Breast epithelium (tissue), 4 donors: ENCODE measurements around the gene CRYBA1. TPM values are rescaled to one million over a fixed set of nuclear protein-coding genes. Genes with fewer than 3 reads are reported as not detected.

ENCODE experiments used
- DNase-seq, 2 donors: peaks; one replicate each; pipeline ENCODE4 v3.0.0-alpha.2; 2019; ENCODE audit warnings: low spot score in 2 of 2
- H3K27ac ChIP-seq, 2 donors: fragments of 200-600 bp; sonication (generic) in 1 of 2; one replicate each; pipeline ENCODE4 v1.5.1; 2016 to 2019; ENCODE audit warnings: mild to moderate bottlenecking in 1 of 2
- H3K27me3 ChIP-seq, 2 donors: fragments of 200-600 bp; sonication (generic) in 1 of 2; one replicate each; pipeline versions ENCODE4 v1.5.1 to v1.6.0; 2017 to 2019; ENCODE audit warnings: control low read depth in 1 of 2, mild to moderate bottlenecking in 1 of 2
- H3K36me3 ChIP-seq: fragments of 200-600 bp; one replicate; pipeline ENCODE4 v1.5.1; 2019
- H3K4me1 ChIP-seq, 2 donors: fragments of 200-600 bp; sonication (generic); one replicate each; pipeline ENCODE4 v1.5.1; 2016 to 2019; ENCODE audit warnings: control low read depth in 1 of 2
- H3K4me3 ChIP-seq, 3 donors: fragments of 200-600 bp; sonication (generic); 1 replicate in 2 of 3; 2 replicates in 1 of 3; pipeline ENCODE4 v1.5.1; 2016 to 2019; ENCODE audit warnings: mild to moderate bottlenecking in 3 of 3, moderate library complexity in 2 of 3
- H3K9me3 ChIP-seq, 2 donors: fragments of 200-600 bp; sonication (generic) in 1 of 2; one replicate each; pipeline ENCODE4 v1.5.1; 2016 to 2019; ENCODE audit warnings: control low read depth in 1 of 2
- CTCF ChIP-seq, 3 donors: fragments of 450-650 bp; IDR thresholded peaks; one replicate each; pipeline ENCODE4 v1.5.1; 2016 to 2017; ENCODE audit warnings: antibody characterized with exemption in 3 of 3, mild to moderate bottlenecking in 3 of 3, moderate library complexity in 3 of 3
- POLR2A ChIP-seq: fragments of 450-650 bp; IDR thresholded peaks from one replicate; pipeline ENCODE4 v1.6.1; 2016; ENCODE audit warnings: antibody characterized with exemption, mild to moderate bottlenecking, moderate library complexity
- POLR2AphosphoS5 ChIP-seq, 3 donors: sonication (generic); formaldehyde crosslinking; IDR thresholded peaks; one replicate each; pipeline ENCODE4 v1.6.1; 2017; ENCODE audit warnings: antibody characterized with exemption in 3 of 3
- intact Hi-C: fragments of 100-400 bp; cut with DNase I; formaldehyde crosslinking; loops from one replicate; pipeline ENCODE4 v1.15.1; 2023; ENCODE audit warnings: low total_unique reads
- total RNA-seq, 3 donors: library from RNA; depleted of rRNA; stranded (reverse); fragments of >200 nt; gene quantifications; one replicate each; pipeline ENCODE4 v1.1.0, GENCODE V29; 2016

Gene CRYBA1
- total RNA-seq, 3 donors from 2014 or later = not detected

GRCh38 chr17:29291163-29291752 lies 44.6 kb downstream of the CRYBA1 start:
- H3K9me3 ChIP-seq = no peaks in the 10 kb centered on the region
- H3K27ac ChIP-seq = peak overlapping the region; percentile 94 to 99
- no peaks in the 10 kb centered on the region for H3K27me3 ChIP-seq
- H3K36me3 ChIP-seq = no peaks in the 10 kb centered on the region
- peaks cover 4 to 32% of the 10 kb centered on the region in 2 donors for H3K4me1 ChIP-seq
- TF ChIP-seq POLR2A = no peak
- no peak for TF ChIP-seq POLR2AphosphoS5 (IDR thresholded peaks at IDR 0.05)
- TF ChIP-seq CTCF (IDR thresholded peaks at IDR 0.05) = peak; percentile 67 to 76 (median 70)
- peak overlapping the region; percentile 75 to 97 (median 95) for H3K4me3 ChIP-seq
- intact Hi-C loops = no loop called here
- DNase-seq = no peak

DNA sequence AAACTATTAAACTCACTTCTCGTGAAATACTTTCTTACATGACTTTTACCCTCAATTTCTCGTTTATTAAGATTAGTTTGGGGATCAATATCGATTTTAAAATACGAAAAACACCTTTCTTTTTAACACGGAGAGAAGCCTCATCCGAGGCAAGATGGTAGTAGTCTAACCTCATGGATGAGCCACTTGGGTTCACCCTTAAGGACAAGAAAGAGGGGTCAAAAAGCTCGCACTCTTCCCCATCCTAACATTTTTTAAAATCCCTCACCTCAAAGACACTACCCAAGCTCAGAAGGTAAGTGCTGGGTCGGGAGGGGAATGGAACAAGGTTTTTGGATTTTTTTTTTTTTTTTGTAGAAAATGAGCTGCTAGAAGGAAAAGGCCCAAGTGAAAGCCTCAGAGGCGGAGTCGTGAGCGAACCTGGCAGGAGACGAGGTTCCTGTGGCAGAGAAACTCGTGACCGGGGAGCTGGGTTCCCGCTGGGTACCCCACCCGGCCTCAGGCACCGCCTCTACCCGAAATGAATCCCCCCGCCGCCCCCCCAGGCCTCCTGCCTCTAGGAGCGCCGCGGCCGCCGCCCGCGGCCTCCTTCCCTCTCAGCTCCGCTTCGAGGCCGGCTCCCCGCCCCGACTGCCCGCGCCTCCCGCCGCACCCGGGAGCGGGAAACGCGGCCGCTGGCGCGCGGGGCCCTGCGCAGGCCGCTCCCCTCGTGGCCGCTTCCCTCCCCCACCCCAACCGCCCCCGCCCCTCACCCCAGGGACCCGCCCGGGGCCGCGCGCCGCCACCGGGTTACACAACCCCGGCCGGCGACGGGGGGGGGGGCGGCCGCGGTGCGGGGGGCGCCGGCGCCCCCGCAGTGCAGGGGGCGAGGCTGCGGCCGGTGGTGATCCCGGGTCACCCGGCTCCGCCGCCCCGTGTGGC lies 45.7 kb downstream of the CRYBA1 start:
- Histone ChIP-seq H3K27ac (peak overlapping the region; percentile 94 to 99), H3K9me3 (no peaks in the 10 kb centered on the region), H3K27me3 (no peaks in the 10 kb centered on the region), H3K4me3 (peak overlapping the region; percentile 75 to 97 (median 95)), H3K4me1 (peaks cover 4 to 32% of the 10 kb centered on the region in 2 donors), H3K36me3 (no peaks in the 10 kb centered on the region)
- DNase-seq = peak; percentile 55 to 59
- intact Hi-C loops = loop anchor here (2.0 kb wide), 1 partner anchor 74 kb away; no protein-coding TSS in a partner anchor
- no peak for TF ChIP-seq CTCF (IDR thresholded peaks at IDR 0.05)
- TF ChIP-seq POLR2AphosphoS5 (IDR thresholded peaks at IDR 0.05) = peak in 2 of 3 donors; percentile 9 to 26
- no peak for TF ChIP-seq POLR2A

- peak overlapping the region; percentile 94 to 99 for H3K27ac ChIP-seq
- intact Hi-C loops = loop anchor here (2.0 kb wide), 1 partner anchor 74 kb away; no protein-coding TSS in a partner anchor
- peak; percentile 44 to 56 for DNase-seq
Measured at GRCh38 chr17:29292992-29293889, 46.6 kb downstream of the CRYBA1 start.

More at GRCh38 chr17:29292992-29293889, 46.6 kb downstream of the CRYBA1 start:
- Histone ChIP-seq H3K9me3 (no peaks in the 10 kb centered on the region), H3K4me1 (peaks cover 4 to 31% of the 10 kb centered on the region in 2 donors), H3K36me3 (no peaks in the 10 kb centered on the region), H3K4me3 (peak overlapping the region; percentile 75 to 97 (median 95)), H3K27me3 (no peaks in the 10 kb centered on the region)
- TF ChIP-seq POLR2AphosphoS5 (IDR thresholded peaks at IDR 0.05) (peak in 1 of 3 donors; percentile 51), CTCF (IDR thresholded peaks at IDR 0.05) (no peak)
